ENCODE results near the gene SERP2.

DNA sequence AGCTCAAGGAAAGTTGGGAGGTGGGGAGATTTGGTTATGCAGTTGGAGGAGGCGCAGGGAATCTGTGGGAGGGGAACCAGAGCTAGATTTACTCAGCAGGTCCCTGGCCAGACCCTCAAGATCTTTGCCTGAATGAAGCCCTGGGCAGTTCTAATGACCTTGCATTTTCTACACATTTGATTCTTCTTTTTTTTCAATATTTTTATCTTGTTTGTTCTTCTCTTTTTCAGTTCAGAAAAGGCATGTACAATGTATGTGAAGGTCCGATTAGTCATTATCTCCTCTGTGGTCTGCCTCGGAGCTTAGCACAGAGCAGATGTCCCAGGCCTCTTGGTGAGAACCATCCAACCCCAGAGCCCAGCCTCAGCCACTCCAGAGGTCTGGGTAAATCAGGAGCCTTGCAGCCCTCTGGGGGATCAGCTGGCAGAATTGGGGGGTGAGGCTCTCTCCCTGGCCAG lies 24.2 kb downstream of the SERP2 start:
- TF ChIP-seq POLR2A (conservative IDR thresholded peaks at IDR 0.05): no peak
- TF ChIP-seq, protein P1, sequence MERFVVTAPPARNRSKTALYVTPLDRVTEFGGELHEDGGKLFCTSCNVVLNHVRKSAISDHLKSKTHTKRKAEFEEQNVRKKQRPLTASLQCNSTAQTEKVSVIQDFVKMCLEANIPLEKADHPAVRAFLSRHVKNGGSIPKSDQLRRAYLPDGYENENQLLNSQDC (CRISPR knock-in tag; IDR thresholded peaks at IDR 0.05): no peak
- no peak for TF ChIP-seq PTBP1 (IDR thresholded peaks at IDR 0.05; ENCODE audit: low read depth, low read length)
- TF ChIP-seq FUS (optimal IDR thresholded peaks at IDR 0.05; ENCODE audit: low read depth, low read length): no peak
- TF ChIP-seq SIN3A (IDR thresholded peaks at IDR 0.05; ENCODE audit: borderline replicate concordance in 2 of 2, control insufficient read depth in 1 of 2, low read depth in 2 of 2, low read length in 2 of 2): 0 out of 4 replicates have a peak, but pooled peaks of 1 of the 2 experiments have one; percentile 37
- TF ChIP-seq EP300 (IDR thresholded peaks at IDR 0.05; ENCODE audit: low read length): peak; percentile 89
- TF ChIP-seq RBM39 (optimal IDR thresholded peaks at IDR 0.05; ENCODE audit: low read depth, low read length): no peak
- TF ChIP-seq STAT5B (CRISPR knock-in tag; IDR thresholded peaks at IDR 0.05): no peak
- no peak for TF ChIP-seq PHF20 (IDR thresholded peaks at IDR 0.05; ENCODE audit: partially characterized antibody)
- peak; percentile 78; the same call in 1 of the 2 replicates for TF ChIP-seq HDAC2 (IDR thresholded peaks at IDR 0.05)
- TF ChIP-seq, protein P2, sequence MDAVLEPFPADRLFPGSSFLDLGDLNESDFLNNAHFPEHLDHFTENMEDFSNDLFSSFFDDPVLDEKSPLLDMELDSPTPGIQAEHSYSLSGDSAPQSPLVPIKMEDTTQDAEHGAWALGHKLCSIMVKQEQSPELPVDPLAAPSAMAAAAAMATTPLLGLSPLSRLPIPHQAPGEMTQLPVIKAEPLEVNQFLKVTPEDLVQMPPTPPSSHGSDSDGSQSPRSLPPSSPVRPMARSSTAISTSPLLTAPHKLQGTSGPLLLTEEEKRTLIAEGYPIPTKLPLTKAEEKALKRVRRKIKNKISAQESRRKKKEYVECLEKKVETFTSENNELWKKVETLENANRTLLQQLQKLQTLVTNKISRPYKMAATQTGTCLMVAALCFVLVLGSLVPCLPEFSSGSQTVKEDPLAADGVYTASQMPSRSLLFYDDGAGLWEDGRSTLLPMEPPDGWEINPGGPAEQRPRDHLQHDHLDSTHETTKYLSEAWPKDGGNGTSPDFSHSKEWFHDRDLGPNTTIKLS (IDR thresholded peaks at IDR 0.05; ENCODE audit: borderline replicate concordance, low read depth): no peak
- no peak for TF ChIP-seq HDAC1 (IDR thresholded peaks at IDR 0.05)
- TF ChIP-seq, protein P3, sequence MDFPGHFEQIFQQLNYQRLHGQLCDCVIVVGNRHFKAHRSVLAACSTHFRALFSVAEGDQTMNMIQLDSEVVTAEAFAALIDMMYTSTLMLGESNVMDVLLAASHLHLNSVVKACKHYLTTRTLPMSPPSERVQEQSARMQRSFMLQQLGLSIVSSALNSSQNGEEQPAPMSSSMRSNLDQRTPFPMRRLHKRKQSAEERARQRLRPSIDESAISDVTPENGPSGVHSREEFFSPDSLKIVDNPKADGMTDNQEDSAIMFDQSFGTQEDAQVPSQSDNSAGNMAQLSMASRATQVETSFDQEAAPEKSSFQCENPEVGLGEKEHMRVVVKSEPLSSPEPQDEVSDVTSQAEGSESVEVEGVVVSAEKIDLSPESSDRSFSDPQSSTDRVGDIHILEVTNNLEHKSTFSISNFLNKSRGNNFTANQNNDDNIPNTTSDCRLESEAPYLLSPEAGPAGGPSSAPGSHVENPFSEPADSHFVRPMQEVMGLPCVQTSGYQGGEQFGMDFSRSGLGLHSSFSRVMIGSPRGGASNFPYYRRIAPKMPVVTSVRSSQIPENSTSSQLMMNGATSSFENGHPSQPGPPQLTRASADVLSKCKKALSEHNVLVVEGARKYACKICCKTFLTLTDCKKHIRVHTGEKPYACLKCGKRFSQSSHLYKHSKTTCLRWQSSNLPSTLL (IDR thresholded peaks at IDR 0.05): no peak
- no peak for TF ChIP-seq MXI1 (IDR thresholded peaks at IDR 0.05; ENCODE audit: low read depth, low read length)

Measured in K562 (cell line).